Gastrocnemius medialis (tissue), 4 donors: Measurements from ENCODE around the gene MRPL33. TPM values are rescaled to one million over a fixed set of nuclear protein-coding genes. Genes with fewer than 3 reads are reported as not detected.
A peak's percentile ranks its signal among the peaks of the same experiment; 100 is the strongest.

ENCODE experiments used
- ATAC-seq, 2 donors: fragments of 150-250 bp; one replicate each; pipeline ENCODE4 v1.9.1; 2016
- DNase-seq, 2 donors: peaks; one replicate each; pipeline ENCODE4 v3.0.0-alpha.2; 2019
- H3K27ac ChIP-seq, 4 donors: fragments of 200-600 bp; sonication (generic); 1 replicate in 1 of 4; 2 replicates in 3 of 4; pipeline ENCODE4 v1.5.1; 2016 to 2018; ENCODE audit warnings: mild to moderate bottlenecking in 2 of 4, moderate library complexity in 1 of 4
- H3K27me3 ChIP-seq, 3 donors: fragments of 200-600 bp; sonication (generic) in 2 of 3; 1 replicate in 1 of 3; 2 replicates in 2 of 3; pipeline versions ENCODE4 v1.5.1 to v1.6.0; 2016 to 2019; ENCODE audit warnings: mild to moderate bottlenecking in 1 of 3, moderate library complexity in 1 of 3
- H3K36me3 ChIP-seq, 2 donors: fragments of 200-600 bp; sonication (generic) in 1 of 2; one replicate each; pipeline ENCODE4 v1.5.1; 2017 to 2018
- H3K4me1 ChIP-seq, 2 donors: fragments of 200-600 bp; sonication (generic) in 1 of 2; one replicate each; pipeline ENCODE4 v1.5.1; 2016 to 2017; ENCODE audit warnings: mild to moderate bottlenecking in 2 of 2
- H3K4me3 ChIP-seq, 4 donors: fragments of 200-600 bp; sonication (generic) in 3 of 4; 1 replicate in 1 of 4; 2 replicates in 3 of 4; pipeline ENCODE4 v1.5.1; 2016 to 2019; ENCODE audit warnings: mild to moderate bottlenecking in 2 of 4
- H3K9me3 ChIP-seq, 3 donors: fragments of 200-600 bp; sonication (generic) in 2 of 3; 1 replicate in 1 of 3; 2 replicates in 2 of 3; pipeline ENCODE4 v1.5.1; 2016 to 2019
- POLR2A ChIP-seq, 2 donors: fragments of 450-650 bp; IDR thresholded peaks; one replicate each; pipeline ENCODE4 v1.6.1; 2017; ENCODE audit warnings: antibody characterized with exemption in 2 of 2, mild to moderate bottlenecking in 2 of 2, moderate library complexity in 2 of 2
- in situ Hi-C, 4 donors: fragments of 200-750 bp; cut with MboI; loops; one replicate each; pipeline versions ENCODE4 v1.15.0 to v1.8.0; 2017; ENCODE audit warnings: low sequenced_read_pairs in 4 of 4
- intact Hi-C: fragments of 100-400 bp; cut with DNase I; formaldehyde crosslinking; loops from one replicate; pipeline ENCODE4 v1.15.1; 2023; ENCODE audit warnings: low total_unique reads
- total RNA-seq, 4 donors: library from RNA; depleted of rRNA; stranded (reverse); fragments of >200 nt; gene quantifications; one replicate each; pipeline versions ENCODE4 v1.1.0 to v1.2.3, GENCODE V29; 2016
- TF ChIP-seq, protein P1 (sequence below), 5 experiments: fragments of 450-650 bp in 3 of 5; fragments of 200-600 bp in 2 of 5; sonication (generic) in 2 of 5; IDR thresholded peaks in 4 of 5; conservative IDR thresholded peaks in 1 of 5; 1 replicate in 4 of 5; 2 replicates in 1 of 5; pipeline ENCODE4 v1.5.1; 2016 to 2019; ENCODE audit warnings: antibody characterized with exemption in 5 of 5, mild to moderate bottlenecking in 3 of 5, moderate library complexity in 3 of 5

The MRPL33 gene
- total RNA-seq, 4 donors from 2014 or later = 231 to 500 (median 388) TPM

DNA sequence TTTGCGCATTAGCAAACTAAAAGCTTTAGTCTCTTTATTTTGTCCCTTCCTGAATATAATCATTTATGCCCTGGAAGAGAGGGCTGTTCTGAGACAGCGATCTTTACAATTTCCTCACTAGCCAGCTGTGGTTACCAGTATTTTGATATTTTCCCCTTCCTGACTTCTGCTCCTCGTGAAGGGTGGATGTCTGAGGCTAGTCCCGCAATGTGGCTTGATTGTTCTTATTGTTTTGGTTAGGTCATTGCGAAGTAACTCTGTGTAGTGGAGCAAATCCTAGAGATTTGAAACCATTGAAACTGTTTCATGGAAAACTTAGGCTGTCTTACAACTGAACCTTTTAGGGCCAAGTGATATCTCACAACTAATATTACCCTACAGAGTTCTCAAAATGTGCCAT lies 2.4 kb downstream of the MRPL33 start:
- no peak for ATAC-seq
- H3K27me3 ChIP-seq = no peaks in the 10 kb centered on the region
- intact Hi-C loops = loop anchor here (5.0 to 10.0 kb wide), 2 partner anchors 52 to 621 kb away; partner anchors contain the start of gene FOSL2

DNA sequence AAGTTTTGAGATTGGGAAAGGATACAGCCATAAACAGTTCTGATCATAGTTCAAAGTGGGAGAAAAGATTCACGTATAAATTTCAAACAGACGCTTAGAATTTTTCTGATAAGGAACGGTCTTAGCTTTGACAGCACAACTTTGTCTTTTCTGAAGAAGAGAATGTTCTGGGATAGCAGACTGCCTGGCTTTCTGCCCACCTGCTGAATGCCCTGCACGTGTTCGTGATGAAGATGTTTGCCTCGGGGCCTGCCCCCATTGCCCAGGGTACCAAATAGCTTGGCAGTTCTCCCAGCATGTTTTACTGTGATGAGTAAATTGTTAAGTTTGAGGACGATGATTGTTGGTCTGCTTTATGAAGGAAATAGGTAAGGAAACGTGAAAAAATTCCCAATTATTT lies 4.6 kb downstream of the MRPL33 start:
- Histone ChIP-seq H3K4me1 (peaks cover 64 to 83% of the 10 kb centered on the region in 2 donors), H3K4me3 (no peak overlapping the region)
- DNase-seq = peak; percentile 64 to 76

More for the DNA sequence above, 2.4 kb downstream of the MRPL33 start:
- TF ChIP-seq, protein P1, sequence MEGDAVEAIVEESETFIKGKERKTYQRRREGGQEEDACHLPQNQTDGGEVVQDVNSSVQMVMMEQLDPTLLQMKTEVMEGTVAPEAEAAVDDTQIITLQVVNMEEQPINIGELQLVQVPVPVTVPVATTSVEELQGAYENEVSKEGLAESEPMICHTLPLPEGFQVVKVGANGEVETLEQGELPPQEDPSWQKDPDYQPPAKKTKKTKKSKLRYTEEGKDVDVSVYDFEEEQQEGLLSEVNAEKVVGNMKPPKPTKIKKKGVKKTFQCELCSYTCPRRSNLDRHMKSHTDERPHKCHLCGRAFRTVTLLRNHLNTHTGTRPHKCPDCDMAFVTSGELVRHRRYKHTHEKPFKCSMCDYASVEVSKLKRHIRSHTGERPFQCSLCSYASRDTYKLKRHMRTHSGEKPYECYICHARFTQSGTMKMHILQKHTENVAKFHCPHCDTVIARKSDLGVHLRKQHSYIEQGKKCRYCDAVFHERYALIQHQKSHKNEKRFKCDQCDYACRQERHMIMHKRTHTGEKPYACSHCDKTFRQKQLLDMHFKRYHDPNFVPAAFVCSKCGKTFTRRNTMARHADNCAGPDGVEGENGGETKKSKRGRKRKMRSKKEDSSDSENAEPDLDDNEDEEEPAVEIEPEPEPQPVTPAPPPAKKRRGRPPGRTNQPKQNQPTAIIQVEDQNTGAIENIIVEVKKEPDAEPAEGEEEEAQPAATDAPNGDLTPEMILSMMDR (IDR thresholded peaks at IDR 0.05 in 4 of 5, conservative IDR thresholded peaks at IDR 0.05 in 1 of 5) = no peak
- TF ChIP-seq POLR2A (IDR thresholded peaks at IDR 0.05) = no peak
- in situ Hi-C loops = no loop called here
- H3K36me3 ChIP-seq = peaks cover 0 to 14% of the 10 kb centered on the region in 2 donors
- DNase-seq = no peak
- H3K4me3 ChIP-seq = peak overlapping the region in 2 of 4 donors; percentile 66 to 89
- H3K4me1 ChIP-seq = peaks cover 45 to 61% of the 10 kb centered on the region in 2 donors
- no peaks in the 10 kb centered on the region for H3K9me3 ChIP-seq
- peak overlapping the region; percentile 87 to 99 (median 92) for H3K27ac ChIP-seq

DNA sequence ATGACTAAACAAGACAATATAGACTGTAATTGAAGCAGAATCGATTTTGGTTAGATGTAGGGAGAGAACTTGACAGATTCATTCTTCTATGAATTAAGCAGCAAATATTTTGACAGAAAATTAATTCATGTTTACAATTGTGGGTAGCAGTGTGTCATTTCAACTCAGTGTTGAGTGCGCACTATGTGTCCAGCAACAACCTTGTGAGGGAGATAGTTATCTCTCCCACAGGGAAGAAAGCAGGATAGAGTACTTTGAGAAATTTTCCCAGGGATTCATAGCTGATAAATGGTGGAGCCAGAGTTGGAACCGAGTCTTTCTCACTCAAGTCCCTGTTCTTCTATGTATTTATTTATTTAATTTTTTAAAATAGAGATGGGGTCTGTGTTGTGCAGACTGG lies 5.2 kb downstream of the MRPL33 start:
- TF ChIP-seq, protein P1 (IDR thresholded peaks at IDR 0.05 in 4 of 5, conservative IDR thresholded peaks at IDR 0.05 in 1 of 5) = no peak
- no peak for TF ChIP-seq POLR2A (IDR thresholded peaks at IDR 0.05)
- intact Hi-C loops (loop anchor here (10.0 kb wide), 1 partner anchor 618 kb away; the partner anchor contains the start of gene FOSL2), in situ Hi-C loops (no loop called here)
- no peak for ATAC-seq
- DNase-seq = no peak
- H3K36me3 ChIP-seq = peaks cover 0 to 23% of the 10 kb centered on the region in 2 donors
- no peak overlapping the region for H3K4me3 ChIP-seq
- H3K27ac ChIP-seq = peak overlapping the region; percentile 87 to 99 (median 92)
- H3K9me3 ChIP-seq = no peaks in the 10 kb centered on the region
- H3K27me3 ChIP-seq = no peaks in the 10 kb centered on the region
- H3K4me1 ChIP-seq = peaks cover 68 to 87% of the 10 kb centered on the region in 2 donors

More for the DNA sequence above, 4.6 kb downstream of the MRPL33 start:
- Histone ChIP-seq H3K9me3 (no peaks in the 10 kb centered on the region), H3K27ac (peak overlapping the region; percentile 87 to 99 (median 92)), H3K36me3 (peaks cover 0 to 23% of the 10 kb centered on the region in 2 donors), H3K27me3 (no peaks in the 10 kb centered on the region)
- intact Hi-C loops (loop anchor here (10.0 kb wide), 1 partner anchor 619 kb away; the partner anchor contains the start of gene FOSL2), in situ Hi-C loops (no loop called here)
- TF ChIP-seq, protein P1 (IDR thresholded peaks at IDR 0.05 in 4 of 5, conservative IDR thresholded peaks at IDR 0.05 in 1 of 5) = no peak
- no peak for TF ChIP-seq POLR2A (IDR thresholded peaks at IDR 0.05)
- ATAC-seq = peak in 1 of 2 donors; percentile 36

DNA sequence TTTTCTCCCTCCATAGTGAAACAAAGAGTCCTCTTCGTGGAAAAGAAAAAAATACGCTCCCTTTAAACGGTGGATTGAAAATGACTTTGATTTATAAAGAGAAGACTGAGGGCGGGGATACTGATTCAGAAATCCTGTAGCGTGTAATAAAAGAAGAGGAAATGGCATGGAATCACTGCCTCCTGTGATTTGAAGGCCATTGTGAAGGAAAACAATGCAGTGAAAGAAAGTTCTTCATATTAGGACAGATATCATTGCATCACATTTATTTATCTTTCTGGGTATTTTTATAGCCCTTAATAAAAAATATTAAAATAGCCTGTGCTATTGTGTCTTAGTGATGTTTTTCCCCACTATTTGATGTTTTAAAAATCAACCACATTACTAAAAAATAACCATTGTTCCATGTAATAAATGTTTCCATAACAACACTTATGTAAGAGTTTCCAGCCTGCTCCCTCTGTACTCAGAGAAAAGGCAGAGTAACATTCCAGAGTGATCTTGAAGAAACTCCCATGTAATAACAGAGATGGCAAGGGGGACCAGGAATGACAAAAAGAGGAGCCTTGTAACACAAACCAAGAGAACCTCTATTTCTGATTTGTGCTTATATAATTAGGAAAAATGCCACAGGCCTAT lies 8.0 kb downstream of the MRPL33 start:
- Histone ChIP-seq H3K9me3 (no peaks in the 10 kb centered on the region), H3K27ac (peak overlapping the region; percentile 64 to 99 (median 78)), H3K4me3 (no peak overlapping the region), H3K4me1 (peaks cover 52 to 80% of the 10 kb centered on the region in 2 donors), H3K27me3 (no peaks in the 10 kb centered on the region), H3K36me3 (peaks cover 0 to 23% of the 10 kb centered on the region in 2 donors)
- ATAC-seq (no peak), DNase-seq (no peak)
- intact Hi-C loops (loop anchor here (10.0 kb wide), 1 partner anchor 615 kb away; the partner anchor contains the start of gene FOSL2), in situ Hi-C loops (no loop called here)
- TF ChIP-seq, protein P1 (IDR thresholded peaks at IDR 0.05 in 4 of 5, conservative IDR thresholded peaks at IDR 0.05 in 1 of 5) = no peak
- peak in 1 of 2 donors; percentile 10 for TF ChIP-seq POLR2A (IDR thresholded peaks at IDR 0.05)
